Activated CD4-positive, alpha-beta T cell treated with anti-CD3 and anti-CD28 coated beads, Interleukin-2, amount 50 U/mL, for 24 hours (primary cell): ENCODE data around the gene FAM53B.

Source experiments
- DNase-seq, 2 donors: peaks; one replicate each; pipeline ENCODE4 v3.0.0-alpha.2; 2020; ENCODE audit warnings: low read depth in 1 of 2, low spot score in 1 of 2

The FAM53B gene

DNA sequence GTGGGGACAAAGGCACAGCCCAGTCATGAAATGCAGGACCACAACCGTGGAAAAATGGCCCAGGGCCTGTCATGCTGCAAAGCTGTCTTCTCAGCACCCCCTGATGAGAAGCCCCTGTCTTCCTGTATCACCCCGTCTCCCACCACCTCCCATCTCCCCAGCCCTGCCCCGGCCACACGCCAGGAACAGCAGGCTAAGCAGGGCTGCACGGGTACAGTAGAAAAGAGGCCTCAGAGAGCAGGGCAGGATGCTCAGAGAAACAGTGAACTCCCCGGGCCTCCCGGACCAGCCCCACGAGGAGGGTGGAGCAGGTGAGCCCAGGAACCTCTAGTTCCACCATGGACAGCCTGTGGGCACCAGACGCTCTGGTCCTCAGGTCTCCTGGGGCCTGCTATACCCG is 77.7 kb downstream of the FAM53B start:
- no peak for DNase-seq

GRCh38 chr10:124665980-124666379 is 78.2 kb downstream of the FAM53B start:
- no peak for DNase-seq

- no peak for DNase-seq
Measured at GRCh38 chr10:124665558-124665957, 78.6 kb downstream of the FAM53B start.

DNA sequence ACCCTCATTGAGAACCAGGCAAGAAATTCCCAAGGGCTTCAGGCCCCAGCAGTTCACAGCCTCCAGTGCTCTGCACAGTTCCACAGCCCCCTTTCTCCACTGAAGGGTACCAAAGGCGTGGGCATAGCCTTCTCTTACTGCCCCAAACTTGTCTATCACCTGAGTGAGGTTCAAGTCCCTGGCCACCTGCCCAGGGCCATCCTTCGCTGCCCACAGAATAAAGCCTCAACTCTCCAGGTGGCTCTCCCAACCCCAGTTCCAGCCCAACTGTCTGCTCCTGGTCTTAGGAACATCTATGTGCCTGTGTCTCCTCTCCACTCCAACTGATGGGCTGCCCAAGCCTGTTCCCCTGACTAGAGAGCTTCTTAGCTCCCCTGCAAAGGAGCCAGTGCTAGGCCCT is 79.1 kb downstream of the FAM53B start:
- DNase-seq = no peak

DNA sequence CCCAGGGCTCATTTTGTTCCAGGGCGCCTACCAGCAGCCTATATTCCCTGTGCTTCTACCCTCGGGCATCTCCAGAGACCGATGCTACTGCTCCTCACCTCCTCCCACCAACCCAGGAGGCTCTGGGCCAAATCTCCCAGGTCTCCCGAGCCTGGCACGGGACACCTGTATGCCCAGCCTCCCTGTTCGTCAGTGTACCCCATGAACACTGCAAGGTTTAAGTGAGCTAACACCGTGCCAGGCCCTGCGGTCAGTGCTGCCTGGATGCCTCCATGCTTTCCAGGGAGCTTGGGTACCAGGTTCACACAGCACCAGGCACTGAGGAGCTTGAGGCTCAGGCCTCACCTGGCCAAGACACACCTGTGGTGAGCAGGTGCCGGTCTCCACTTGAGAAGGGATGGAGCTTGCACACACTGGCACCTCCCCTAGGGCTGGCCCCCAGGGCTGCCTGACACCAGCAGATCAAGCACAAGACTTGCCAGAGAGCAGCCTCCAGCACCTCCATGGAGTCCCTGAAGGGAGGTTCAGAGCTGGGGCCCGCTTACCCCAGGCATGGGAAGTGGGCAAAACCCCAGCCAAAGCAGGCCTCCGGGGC is 80.3 kb downstream of the FAM53B start:
- no peak for DNase-seq

DNA sequence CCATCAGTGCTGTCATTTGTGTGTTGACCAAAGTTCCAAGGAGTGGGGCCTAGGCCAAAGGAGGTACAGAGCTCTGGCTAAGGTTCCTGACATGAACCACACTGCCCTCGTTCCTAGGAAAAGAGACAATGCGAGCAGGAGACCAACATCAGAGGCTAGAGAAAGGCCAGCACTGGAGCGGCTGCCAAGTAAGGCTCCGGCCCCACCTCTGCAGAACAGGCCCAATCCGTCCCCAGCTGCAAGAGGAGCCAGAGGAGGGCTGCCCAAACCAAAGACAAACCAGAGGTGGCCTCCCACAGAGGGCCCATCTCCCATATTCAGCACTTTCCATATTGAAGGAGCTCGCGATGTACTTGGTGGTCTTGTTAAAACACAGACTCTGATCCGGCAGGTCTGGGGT is 81.0 kb downstream of the FAM53B start:
- DNase-seq = no peak

DNA sequence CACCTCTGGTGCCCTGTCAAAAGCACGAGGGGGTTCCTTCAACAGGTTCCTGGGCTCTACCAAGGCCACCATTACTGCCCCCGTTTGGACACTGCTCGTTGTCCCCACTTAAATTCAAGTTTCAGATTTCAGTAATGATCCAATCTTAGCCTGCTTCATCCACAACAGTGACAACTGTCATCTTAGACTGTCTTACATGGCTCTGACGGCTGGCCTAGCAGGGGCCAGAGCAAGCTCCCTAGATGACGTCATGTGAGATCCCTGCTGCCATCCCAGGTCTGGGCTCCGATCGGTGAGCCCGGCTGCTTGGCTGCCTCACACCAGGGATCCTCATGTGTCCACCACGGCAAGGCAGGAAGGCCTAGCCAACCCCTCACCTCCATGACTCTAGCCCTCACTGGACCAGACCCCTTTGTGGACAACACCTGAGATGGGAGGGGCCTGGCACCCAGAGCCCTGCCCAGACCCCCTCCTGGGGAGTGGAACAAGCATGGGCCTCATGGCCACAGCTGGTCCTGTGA is 82.5 kb downstream of the FAM53B start:
- DNase-seq = no peak

DNA sequence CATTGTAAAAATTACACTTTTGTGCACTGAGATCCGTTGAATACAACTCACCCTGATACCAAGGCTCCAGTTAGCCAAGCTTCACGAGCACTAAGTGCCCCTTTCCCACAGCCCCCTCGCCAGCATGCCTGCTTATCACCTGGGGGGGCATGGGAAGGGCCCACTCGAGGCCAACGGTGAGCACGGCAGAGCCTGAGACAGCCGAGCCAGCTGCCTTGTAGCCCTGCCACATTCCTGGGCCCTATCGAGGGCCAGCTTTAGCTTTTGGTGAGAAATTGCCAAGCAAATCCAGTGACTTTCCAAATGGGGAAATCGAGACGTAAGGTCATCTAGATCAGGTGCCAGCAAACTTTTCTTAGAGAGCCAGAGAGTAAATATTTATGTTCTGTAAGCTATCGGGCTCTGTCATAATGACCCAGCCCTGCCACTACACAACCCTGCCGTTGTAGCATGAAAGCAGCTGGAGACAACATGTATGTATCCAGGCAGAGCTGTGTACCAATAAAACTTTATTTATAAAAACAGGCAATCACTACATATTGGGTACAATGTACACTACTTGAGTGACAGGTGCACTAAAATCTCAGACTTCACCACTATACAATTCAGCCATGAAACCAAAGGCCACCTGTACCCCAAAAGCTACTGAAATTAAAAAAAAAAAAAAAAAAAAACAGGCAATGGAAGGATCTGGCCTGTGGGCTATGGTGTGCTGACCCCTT is 83.6 kb downstream of the FAM53B start:
- no peak for DNase-seq

- DNase-seq = no peak
Measured at GRCh38 chr10:124659380-124659779, 84.8 kb downstream of the FAM53B start.

DNA sequence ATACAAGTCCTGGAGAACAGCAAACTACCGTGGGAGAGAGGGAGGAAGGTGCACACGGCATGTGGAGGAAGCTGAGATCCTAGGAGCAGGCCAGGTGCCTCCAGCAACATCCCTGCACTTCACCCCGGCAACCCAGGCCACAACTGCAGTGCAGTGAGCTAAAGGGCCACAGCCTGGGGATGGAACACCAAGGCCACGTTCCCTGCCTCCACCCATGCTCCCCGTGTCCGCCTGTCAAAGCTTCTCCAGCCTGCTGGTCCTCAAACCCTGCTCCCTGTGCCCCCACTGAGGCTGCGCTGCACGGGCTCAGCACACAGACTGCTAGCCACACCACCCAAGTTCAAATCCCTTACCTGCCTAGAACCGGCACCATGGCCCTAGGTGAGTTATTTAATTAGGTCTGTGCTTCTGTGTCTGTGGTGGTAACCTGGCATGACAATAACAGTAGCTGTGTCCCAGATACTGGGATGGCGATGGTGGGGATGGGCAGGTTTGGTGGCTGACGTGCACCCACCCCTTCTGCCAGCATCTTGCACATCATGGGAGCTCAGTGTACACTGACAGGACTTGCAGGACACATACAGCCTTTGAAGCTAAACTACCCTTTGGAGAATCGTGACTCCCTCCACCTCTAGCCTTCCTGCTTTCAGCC is 85.5 kb downstream of the FAM53B start:
- DNase-seq = no peak

GRCh38 chr10:124657806-124658205 is 86.4 kb downstream of the FAM53B start:
- DNase-seq = no peak

DNA sequence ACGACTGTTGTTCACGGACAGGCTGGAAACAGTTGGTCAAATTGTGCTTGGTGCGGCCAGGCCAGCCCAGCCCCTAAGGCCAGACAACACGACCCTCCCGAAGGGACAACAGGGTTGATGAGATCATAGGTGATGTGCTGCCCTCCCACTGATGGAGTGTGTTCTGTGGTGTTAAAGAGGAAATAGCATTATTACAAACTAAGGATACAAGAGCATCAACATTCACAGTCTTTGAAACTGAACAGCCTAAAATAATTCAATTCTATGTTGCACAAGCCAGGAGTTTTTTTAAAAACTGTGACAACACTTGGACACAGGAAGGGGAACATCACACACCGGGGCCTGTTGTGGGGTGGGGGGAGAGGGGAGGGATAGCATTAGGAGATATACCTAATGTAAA is 87.6 kb downstream of the FAM53B start:
- DNase-seq = no peak

DNA sequence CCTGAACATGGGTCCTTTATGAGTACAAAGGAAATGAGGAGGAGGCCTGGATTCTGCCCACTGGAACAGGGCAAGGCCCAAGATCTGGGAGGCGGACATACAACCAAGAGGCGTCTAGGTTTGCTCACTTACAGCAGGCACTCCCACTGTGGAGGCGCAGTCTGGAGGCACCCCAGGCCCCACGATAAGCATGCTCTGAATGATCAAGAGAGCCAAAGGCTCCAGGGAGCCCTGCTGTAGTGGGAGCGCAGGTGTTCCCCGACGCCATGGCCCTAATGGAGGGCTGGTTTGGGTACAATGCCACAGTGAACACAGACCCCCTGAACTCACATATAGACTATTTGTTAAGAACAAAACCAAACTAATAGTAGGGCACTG is 88.1 kb downstream of the FAM53B start:
- no peak for DNase-seq

- no peak for DNase-seq
Measured at GRCh38 chr10:124655191-124656112, 88.7 kb downstream of the FAM53B start.

GRCh38 chr10:124654686-124655085 is 89.5 kb downstream of the FAM53B start:
- no peak for DNase-seq

DNA sequence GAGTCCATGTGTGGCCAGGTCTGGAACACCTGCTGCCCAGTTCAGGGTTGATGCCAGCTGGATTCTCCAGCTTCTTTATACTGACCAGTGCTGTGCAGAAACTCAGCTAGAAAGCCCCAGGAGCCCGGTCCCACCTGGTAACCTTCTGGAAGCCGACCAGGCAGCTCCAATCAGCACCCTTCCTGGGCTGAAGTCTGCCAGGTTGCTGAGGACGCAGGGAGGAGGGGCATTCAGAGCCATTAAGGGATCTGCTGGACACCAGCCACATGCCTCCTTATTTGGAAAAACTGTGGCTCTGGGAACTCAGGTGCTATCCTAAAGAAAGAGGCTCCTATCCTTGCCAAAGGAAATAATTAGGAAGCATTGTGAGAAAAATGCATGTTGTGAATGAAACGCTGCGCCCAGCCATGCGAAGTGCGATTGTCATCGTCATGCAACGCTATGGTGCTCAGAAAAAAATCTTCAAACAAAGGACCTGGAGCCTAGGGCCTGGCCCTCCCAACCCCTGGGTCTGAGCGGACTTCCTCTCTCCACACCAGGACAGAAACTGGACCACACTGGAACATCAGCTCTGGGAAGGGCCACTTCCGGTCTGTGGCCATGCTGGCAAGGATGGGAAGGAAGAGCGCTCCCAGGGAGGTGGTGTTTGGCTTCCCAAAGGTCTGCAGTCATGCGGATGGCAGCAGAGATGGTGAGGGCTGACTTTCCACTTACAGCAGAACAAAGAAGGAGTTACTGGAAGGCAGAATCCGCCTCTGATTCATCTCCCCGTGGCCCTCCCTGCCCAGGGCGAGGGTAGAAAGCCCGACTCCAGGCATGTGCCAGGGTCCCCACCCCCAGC is 90.1 kb downstream of the FAM53B start:
- DNase-seq = no peak

DNA sequence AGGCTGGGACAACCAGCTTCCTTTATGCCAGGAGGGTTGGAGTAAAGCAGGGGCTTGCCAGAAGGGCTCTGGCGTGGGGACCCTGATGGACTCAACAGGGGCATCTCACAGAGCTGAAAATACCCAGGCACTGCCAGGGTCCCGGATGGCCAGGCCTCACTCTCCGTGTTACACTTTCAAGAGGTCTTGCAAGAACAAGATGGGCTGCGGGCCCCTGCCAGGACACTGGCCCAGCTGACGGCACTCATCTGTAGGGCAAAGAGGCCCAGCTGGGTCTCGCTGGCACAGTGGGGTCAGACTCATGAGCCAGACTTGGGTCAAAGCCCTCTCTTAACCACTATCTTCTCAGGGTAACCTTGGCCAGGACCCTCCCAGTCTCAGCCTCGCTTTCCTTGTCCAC is 90.9 kb downstream of the FAM53B start:
- no peak for DNase-seq

- DNase-seq = no peak
Measured at GRCh38 chr10:124652701-124653100, 91.5 kb downstream of the FAM53B start.

GRCh38 chr10:124652200-124652599 is 92.0 kb downstream of the FAM53B start:
- no peak for DNase-seq

DNA sequence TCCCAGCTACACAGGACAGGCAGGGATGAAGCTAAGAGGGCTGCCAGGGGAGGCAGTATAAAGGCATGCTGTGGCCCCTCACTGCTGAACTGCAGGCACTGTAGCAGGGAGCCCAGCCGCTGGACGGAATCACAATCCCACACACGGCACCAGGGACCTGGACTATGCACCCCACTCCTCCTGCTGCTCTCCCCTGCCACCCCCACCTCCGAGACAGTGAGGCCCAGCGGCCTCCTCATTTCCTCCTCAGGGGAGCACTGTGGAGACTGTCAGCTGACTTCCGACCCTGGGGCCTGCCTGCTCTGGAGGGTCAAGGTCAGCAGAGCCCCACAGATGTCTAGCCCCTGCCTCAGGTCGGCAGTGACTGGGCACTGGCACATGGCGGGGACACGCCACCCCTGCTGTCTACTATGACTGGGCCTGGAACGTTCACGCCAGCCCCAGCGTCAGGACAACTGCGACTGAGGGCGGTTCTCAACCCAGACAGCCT is 92.7 kb downstream of the FAM53B start:
- DNase-seq = no peak
